GM18498 (cell line): Measurements from ENCODE around the gene MPHOSPH10.
A peak's percentile ranks its signal among the peaks of the same experiment; 100 is the strongest.
"Not testable (repeated sequence)": the region's sequence is repeated elsewhere in the genome, so short reads cannot be mapped to it uniquely, and the experiment has no call there.

ENCODE experiments used
- ATAC-seq: cut with Tn5 transposase; IDR thresholded peaks from one replicate; pipeline ENCODE4 v1.9.1; 2021; ENCODE audit warnings: mild to moderate bottlenecking, moderate library complexity; ENCODE audit not compliant: unreplicated experiment

Gene MPHOSPH10

DNA sequence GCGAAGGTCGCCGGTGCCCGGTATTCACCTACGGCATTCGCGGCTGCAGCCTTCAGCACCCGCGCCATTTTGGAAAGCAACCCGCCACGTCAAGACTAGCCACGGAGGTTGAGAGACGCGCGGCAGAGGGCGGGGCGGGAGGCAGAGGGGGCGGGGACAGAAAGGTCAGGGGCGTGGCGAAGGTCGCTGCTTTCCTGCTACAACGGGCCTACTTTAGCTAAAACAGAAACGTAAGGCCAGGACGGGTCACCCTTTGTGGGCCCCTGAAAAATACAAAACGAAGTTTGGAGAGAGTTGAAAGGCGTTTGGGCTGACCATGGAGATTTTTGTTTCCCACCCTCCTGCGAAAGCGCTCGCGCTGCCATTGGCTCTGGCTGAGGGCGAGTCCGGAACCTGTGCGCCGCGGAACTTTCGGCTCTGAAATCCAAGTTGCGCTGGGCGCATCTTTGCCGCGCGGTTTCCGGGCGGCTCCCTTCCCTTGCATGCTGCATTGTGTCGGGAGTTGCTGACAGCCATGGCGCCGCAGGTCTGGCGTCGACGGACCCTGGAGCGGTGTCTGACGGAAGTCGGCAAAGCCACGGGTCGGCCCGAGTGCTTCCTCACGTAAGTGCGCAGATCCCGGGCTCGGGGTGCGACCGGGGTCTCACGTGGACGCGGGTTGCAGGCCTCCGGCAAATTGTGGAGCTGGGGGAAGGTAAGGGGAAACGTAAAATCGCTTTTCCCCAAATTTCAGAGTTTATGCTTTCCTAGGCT lies at the start of gene MPHOSPH10, which contains the start of gene MCEE:
Gene MPHOSPH10 (plus strand): TSS at position 483 of the 753 bp plus-strand sequence. CDS start 32 bp downstream, at position 515.
Gene MCEE (minus strand): TSS at position 78 of the 753 bp plus-strand sequence. CDS start 10 bp downstream, at position 68.
- peak; percentile 90 for ATAC-seq

DNA sequence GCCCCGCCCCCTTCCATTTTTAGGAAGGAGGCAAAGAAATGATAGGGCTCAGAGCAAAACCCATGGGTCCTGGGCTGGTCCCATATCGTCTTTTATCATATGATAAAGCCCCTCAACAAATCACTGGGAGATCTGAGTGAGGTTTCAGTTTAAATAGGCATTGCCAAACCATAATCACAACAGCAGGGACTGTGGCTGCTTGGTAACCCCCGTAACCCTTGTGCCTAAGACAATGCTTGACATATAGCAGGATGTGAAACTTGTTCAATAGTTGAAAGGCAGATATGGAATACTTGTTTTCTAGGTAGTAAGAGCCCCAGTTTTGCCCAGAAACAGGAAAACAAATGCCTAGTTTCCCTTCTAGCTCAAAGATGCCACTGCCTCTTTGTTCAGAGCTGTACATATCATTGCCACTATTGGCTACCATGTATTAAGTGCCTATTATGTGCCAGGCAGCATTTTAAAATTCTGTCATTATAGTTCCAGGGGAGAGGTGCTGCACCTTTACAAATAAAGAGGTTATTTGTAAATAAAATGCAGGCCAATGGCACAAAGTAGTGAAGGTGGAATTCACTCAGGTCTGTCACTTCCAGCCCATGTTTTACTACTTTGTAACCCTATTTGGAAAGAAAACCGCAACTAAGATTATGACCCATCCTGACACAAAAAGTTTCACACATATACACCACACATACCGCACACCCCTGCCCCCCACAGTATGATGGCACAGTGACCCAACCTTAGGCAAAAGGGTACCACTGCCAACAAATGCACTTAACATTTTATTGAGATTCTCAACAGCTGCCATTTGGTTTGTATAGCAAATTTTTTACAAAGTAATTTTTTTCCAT lies 47.8 kb upstream of the MPHOSPH10 start:
- peak; percentile 77 for ATAC-seq

DNA sequence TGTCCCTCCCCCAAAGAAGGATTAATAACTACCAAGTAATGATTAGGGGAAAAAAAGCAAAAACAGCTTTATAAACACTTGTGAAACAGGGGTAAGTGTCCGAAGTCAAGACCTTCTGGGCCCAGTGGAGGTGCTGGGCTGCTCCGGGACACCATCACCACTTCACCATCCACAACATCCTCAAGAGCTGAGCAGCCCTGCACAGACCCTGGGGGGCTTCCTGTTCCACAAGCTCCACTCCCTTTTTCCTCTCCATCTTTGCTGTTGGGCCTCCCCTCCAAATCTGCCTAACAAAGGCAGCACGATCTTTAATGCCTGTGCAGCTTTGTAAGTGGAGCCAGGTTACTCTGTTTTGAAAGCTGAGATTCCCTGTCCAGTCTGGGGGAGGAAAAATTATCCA lies 47.1 kb upstream of the MPHOSPH10 start:
- ATAC-seq: not testable (repeated sequence)

- ATAC-seq: not testable (repeated sequence)
Observed at GRCh38 chr2:71083752-71084312, 46.6 kb upstream of the MPHOSPH10 start.

GRCh38 chr2:71085325-71086003 lies 45.0 kb upstream of the MPHOSPH10 start:
- ATAC-seq: not testable (repeated sequence)

DNA sequence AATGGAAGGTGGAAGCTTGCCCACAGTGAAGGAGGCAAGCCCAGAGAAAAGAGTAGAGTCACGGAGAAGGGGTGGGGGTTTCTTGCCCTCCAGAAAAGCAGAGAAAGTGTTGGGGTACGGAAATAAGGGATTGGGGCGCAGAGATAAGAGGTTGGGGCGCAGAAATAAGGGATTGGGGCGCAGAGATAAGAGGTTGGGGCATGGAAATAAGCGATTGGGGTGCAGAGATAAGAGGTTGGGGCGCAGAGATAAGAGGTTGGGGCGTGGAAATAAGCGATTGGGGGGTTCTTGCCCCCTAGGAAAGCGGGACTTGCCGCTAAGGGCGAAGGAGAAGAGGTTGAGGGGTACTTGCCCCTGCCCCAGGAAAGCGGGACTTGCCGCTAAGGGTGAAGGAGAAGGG lies 41.0 kb upstream of the MPHOSPH10 start:
- not testable (repeated sequence) for ATAC-seq

DNA sequence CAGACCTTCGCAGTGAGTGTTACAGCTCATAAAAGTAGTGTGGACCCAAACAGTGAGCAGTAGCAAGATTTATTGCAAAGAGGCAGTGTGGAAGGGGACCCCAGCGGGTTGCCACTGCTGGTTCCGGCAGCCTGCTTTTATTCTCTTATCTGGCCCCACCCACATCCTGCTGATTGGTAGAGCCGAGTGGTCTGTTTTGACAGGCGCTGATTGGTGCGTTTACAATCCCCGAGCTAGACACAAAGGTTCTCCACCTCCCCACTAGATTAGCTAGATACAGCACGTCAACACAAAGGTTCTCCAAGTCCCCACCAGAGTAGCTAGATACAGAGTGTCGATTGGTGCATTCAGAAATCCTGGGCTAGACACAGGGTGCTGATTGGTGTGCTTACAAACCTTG lies 38.6 kb upstream of the MPHOSPH10 start:
- not testable (repeated sequence) for ATAC-seq

- not testable (repeated sequence) for ATAC-seq
Observed at GRCh38 chr2:71092491-71093260, 37.8 kb upstream of the MPHOSPH10 start.

- ATAC-seq: no peak
Observed at GRCh38 chr2:71100195-71100964, 30.1 kb upstream of the MPHOSPH10 start.

DNA sequence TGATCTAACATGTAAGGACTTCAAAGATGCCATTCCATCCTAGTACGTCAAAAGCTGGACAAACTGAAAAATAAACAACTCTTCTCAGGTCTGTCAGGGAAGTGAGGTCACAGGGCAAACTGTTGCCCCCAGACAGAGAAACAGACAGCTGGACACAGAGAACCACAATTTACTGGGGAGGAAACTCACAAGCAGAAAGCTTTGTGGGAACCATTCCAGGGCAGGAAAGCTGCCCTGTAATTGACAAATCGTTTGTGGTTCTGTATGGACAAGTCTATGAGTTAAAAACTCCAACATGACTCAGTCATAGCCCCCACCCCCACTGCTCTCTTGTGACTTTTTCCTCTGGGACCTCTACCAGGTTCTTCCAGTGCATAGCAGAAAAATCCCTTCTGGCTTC lies 28.8 kb upstream of the MPHOSPH10 start:
- ATAC-seq: no peak

DNA sequence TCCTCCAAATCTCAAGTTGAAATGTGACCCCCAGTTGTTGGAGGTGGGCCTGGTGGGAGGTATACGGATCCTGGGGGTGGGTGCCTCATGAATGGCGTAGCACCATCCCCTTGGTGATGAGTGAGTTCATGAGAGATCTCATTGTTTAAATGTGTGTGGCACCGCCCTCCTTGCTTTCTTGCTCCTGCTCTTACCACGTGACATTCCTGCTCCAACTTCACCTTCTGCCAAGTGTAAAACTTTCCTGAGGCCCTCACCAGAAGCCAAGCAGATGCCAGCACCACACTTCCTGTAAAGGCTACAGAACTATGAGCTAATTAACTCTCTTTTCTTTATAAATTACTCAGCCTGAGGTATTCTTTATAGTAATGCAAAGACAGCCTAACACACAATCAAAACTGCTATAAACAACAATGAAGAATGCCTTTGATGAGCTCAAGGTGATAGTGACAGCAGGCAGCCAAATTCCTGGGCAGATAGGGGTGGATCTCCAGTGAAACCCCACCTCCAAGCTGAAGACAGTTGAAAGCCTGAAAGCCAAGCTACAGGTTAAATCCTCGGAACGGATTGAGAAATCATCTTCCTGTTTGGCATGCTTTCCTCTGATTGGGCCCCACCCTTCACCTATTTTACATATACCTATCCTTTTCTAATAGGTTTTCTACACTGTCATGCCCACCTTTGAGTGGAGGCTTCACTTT lies 27.3 kb upstream of the MPHOSPH10 start:
- no peak for ATAC-seq

- ATAC-seq: no peak
Observed at GRCh38 chr2:71103809-71104208, 26.6 kb upstream of the MPHOSPH10 start.

DNA sequence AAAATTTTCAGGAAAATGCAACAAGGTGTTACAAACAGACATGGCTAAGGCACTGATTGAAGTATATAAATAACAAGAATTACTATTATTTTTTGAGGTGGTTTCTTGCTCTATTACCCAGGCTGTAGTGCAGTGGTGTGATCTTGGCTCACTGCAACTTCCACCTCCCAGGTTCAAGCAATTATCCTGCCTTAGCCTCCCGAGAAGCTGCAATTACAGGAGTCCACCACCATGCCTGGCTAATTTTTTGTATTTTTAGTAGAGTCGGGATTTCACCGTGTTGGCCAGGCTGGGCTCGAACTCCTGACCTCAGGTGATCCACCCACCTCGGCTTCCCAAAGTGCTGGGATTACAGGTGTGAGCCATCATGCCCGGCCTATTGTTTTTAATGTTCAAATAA lies 24.0 kb upstream of the MPHOSPH10 start:
- ATAC-seq: not testable (repeated sequence)

DNA sequence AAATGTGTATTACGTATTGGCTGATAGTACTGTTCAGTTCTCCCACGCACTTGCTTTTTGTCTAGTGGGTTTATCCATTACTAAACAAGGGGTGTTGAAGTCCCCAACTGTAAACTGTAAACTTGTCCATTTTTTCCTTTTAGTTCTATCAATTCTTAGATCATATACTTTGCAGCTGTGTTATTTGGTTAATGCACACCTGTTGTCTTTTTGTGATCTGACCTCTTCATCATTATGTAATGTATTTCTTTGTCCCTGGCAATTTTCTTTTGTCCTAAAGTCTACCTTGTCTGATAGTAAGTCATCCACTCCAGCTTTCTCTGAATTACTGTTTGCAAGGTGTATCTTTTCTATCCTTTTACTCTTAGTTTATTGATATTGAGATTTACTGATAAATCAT lies 22.3 kb upstream of the MPHOSPH10 start:
- no peak for ATAC-seq

DNA sequence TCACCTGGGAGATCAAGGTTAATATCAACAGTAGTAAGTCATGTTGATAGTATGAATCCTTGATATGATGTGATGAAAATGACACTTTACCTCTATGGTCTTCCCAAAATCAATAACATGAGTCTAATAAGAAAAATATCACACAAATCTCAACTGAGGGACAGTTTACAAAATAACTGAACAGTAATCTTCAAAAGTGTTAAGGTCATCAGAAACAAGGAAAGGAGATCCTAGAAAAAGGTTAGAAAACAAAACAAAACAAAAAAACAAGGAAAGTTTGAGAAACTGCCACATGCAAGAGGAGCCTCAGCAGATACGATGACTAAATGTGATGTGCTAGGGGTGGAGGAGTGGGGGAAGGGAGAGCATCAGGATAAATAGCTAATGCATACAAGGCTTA lies 16.6 kb upstream of the MPHOSPH10 start:
- no peak for ATAC-seq

DNA sequence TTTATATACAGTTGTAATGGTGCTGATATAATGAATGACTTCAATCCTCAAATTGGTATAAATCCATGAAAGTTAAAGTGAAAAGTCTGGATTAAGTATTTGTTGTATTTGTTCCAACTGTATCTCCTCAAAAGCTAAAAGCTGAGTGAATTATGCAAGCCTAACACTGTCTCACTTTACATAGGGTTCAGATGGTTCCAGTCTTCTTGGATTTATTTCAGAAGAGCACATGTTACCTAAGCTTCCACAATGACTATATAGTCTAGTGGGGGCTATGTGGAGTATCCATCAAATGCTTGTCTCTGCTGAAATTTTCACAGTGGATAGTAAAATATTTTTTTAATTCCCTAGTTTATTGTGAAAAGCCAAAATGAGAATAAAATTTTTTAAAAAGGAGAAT lies 13.4 kb upstream of the MPHOSPH10 start:
- ATAC-seq: no peak

- no peak for ATAC-seq
Observed at GRCh38 chr2:71120195-71120594, 10.2 kb upstream of the MPHOSPH10 start.

GRCh38 chr2:71121479-71121878 lies 9.0 kb upstream of the MPHOSPH10 start:
- ATAC-seq: no peak
